HG03108 (cell line): Measurements from ENCODE around the gene TEFM.
"Not testable (repeated sequence)": the region's sequence is repeated elsewhere in the genome, so short reads cannot be mapped to it uniquely, and the experiment has no call there.

Source experiments
- ATAC-seq: cut with Tn5 transposase; IDR thresholded peaks from one replicate; pipeline ENCODE4 v1.9.1; 2021; ENCODE audit warnings: moderate library complexity; ENCODE audit not compliant: unreplicated experiment

TEFM gene, protein sequence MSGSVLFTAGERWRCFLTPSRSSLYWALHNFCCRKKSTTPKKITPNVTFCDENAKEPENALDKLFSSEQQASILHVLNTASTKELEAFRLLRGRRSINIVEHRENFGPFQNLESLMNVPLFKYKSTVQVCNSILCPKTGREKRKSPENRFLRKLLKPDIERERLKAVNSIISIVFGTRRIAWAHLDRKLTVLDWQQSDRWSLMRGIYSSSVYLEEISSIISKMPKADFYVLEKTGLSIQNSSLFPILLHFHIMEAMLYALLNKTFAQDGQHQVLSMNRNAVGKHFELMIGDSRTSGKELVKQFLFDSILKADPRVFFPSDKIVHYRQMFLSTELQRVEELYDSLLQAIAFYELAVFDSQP

DNA sequence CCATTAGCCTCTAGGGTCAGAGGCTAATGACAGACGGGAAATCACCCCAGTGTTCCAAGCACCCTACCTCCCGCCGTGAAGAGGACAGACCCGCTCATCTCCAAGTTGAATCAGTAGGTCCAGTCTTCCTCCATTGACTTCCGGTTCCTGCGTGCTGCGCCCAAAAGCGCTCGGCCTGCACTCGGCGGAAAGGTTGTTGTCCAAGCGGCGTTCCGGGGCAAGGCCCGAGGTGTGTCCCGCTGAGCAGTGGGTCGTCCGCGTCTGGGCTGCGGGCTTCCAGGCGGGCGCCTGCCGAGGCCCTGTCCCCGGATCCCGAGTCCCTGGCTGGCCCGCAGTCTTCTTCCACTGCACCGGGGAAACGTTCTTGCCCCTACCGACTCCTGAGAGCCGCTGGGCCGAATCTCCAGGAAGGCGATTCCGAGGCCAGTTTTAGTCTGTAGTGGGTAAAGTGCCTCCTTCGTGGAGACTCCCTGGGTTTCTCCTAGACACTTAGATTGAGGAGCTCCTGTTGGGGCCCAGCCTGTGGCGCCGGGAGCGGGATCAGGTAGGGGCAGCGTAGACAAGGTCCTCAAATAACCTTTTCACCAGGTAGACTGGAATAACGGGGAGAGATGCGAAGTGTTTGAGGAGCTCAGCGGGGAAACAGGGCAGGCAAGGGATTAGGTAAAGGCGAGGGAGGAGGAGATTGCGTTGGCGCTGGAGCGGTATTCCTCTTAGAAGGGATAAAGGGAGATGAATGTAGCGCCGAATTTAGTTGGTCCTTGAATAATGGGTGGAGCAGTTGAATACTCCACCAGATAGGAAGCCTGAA, at the start of gene TEFM:
TEFM (minus strand) TSS at position 138 of the 811 bp plus-strand sequence; CDS start at position 98, 40 bp downstream.
- peak; percentile 91 for ATAC-seq

DNA sequence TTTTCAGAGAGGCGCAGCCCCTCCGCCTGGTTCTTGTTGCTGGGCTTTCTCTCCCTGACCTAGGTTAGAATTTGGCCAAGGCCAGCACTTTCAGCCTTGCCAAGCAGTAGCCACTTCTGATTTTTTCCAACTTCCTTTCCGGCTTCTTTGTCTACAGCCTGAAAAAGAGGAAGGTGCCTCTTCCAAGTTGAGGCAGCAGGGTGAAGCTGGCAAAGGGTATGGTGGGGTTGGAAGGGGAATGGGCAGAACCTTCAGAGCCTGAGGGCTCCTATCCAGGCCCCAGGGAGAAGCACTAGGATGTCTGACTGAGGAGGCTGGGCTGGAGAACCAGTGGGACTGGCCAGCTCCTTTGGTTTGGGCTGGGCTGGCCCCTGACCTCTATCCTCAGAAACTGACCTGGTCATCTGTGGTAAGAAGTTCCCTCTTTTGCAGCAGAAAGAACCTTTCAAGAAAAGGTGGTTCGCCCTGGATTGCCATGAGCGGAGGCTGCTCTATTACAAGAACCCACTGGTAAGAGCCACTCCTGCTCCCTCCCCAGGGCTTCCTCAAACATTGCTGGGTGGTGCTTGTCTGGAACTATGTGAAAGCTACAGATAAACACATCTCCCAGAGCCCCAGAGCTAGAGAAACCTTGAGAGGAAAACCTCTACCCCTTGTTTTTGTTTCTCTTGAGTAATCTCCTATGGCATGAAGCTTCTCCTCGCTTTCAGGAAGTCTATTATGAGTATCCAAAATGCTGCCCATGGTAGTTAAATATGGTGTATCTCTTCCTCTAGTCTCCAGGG, 48.2 kb upstream of the TEFM start:
- no peak for ATAC-seq

DNA sequence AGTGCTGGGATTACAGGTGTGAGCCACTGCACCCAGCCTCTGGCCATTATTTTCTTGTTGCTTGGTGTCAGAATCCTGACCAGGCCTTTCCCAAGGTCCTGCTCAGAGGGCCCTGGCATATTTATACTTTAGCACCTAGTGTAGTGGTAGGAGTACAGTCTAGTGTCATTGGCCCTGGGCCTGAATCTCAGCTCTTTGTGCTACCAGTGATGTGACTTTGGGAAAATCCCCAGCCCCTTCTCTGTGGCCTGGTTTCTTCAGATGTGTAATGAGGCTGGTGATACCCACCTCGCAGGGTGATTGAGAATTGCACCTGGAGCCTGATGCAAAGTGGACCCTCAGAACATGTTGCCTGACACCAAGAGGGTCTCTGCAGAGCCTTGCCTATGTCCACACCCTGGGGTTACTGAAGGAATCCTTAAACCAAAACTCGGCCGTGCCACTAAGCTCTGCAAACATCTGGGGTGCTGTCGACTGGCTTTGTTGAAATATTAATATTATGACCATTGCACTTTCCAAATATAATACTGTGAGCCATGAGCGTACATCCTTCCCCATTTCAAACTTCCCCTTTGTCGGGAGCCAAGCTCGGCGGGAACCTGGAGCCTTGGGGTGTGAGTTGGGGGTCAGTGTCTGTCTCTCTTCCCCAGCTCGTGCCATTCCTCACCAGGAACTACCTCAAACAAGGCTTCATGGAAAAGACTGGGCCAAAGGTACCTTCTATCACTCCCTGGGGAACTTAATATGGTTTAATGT, 46.8 kb upstream of the TEFM start:
- no peak for ATAC-seq

DNA sequence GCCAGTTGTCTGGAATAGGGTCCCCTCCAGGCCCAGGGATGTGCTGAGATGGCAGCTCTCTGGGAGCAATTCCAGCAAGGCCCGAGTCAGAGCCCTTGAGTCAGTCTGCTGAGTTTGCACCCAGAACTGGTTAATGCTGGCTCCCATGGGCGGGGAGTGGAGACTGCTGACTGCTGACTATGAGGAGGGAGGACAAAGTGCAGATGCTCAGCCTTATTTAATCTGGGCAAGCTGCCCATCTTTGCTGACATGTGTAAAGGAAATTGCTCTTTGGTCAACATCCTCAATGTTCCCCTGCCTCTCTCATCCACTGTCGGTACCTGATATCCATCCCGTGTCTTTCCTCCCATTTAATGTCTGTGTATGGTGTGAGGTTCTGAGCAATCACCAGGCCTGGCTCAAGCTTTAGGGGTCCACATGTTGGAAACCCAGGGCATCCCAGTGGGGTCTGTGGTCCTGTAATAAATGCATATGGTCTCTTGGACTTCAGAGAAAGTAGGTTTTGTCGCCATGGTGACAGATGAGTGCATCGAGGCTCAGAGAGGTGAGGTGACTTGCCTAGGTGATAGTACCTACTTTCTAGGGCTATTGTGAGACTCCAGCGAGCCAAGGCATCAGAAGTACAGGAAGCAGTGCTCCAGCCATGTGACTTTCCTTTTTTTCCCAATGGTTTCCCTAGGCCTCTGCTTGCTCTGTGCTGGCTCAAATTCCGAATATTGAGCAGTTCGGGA, 44.8 kb upstream of the TEFM start:
- ATAC-seq = no peak

DNA sequence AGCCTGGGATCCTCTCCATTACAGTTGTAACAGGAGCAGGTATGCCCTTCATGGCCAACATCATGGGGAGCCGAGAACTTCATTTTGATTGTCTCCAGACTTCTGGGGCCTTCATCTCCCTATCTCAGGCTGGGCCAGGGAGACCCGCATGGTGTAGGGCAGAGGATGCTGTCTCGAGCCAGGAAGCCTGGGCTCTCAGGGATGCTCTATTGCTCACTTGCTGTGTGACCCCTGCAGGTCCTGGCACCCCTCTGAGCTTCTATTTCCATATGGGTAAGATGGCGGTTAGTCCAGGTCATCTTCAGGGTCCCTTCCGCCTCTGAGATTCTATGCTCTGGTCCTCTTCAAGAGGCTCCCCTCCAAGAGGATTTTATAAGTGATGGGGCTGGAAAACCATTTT, 44.2 kb upstream of the TEFM start:
- no peak for ATAC-seq

DNA sequence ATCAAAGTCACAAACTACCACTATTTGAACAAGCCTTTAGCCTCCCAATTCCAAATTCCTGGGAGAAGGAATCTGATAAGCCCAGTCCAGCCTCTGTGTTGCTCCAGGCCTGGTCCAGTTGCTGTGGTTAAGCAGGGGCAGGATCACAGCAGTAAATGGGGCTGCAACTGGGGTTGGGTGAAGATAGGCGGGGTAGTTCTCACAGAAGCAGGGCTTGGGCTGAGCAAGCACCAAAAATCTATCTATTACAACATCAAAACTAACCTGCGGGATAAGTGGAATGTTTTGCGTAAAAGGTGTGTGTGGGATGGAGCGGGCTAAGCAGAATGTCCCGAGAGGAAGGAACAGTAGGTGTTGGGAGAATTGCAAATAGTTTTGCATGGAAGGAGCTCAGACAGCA, 41.8 kb upstream of the TEFM start:
- ATAC-seq = no peak

DNA sequence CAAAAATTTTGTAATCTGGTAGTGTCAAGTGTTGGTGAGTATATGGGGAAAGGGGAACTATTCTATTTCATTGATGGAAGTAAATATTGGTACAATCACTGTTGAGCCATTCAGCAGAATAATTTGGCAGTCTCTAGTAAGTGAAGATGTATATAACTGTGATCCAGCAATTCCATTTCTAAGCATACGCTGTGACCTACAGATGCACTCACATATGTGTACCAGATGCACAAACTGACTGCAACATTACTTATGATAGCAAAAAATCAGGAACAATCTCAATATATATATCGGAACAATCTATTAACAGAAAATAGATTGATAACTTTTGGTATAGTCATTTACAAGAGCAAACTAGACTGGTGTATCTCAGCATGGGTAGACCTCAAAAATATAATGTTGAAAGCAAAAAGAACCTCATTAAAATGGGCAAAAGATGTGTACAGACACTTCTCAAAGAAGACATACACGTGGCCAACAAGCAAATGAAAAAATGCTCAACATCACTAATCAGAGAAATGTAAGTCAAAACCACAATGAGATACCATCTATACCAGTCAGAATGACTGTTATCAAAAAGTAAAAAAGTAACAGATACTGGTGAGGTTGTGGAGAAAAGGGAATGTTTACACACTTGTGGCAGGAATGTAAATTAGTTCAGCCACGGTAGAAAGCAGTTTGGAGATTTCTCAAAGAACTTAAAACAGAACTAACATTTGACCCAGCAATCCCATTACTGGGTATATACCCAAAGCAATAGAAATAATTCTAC, 36.5 kb upstream of the TEFM start:
- ATAC-seq = no peak

DNA sequence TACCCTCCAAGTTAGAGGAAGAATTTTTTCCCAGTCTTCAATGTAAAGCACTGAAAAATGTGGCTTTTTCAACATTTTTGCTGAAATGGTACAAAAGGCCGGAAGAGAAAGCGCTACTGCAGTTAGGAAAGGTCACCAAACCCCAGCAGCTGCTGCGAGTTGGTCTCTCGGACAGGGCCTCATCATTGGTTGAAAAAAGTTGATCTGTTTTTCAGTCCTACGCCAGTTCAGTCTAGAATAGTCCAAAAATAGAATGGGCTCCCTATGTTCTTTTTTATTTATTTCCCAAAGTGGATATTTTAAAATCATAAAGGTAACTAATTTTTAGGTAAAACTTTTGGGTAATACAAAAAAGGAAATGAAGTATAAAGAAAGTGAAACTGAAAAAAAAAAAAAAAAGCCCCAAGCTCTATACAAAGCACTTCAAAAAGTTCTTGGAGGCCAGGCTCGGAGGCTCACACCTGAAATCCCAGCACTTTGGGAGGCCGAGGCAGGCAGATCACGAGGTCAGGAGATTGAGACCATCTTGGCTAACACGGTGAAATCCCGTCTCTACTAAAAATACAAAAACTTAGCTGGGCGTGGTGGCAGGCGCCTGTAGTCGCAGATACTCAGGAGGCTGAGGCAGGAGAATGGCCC, 33.1 kb upstream of the TEFM start:
- no peak for ATAC-seq

DNA sequence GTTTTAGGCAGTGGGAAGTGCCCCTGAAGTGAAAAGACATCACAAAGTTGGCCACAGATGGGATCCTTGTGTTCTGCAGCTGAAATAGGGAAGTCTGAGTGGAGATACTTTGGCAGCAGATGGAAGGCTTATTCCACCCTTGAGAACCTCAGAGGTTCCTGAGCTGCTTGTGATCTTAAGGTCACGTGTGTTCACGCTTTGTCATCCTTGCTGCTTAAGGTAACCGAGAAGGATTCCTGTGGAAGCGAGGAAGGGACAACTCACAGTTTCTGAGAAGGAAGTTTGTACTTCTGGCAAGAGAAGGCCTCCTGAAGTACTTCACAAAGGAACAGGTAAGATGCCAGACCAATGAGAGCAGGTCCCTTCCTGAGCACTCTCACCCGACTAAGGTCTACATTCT, 27.9 kb upstream of the TEFM start:
- no peak for ATAC-seq

DNA sequence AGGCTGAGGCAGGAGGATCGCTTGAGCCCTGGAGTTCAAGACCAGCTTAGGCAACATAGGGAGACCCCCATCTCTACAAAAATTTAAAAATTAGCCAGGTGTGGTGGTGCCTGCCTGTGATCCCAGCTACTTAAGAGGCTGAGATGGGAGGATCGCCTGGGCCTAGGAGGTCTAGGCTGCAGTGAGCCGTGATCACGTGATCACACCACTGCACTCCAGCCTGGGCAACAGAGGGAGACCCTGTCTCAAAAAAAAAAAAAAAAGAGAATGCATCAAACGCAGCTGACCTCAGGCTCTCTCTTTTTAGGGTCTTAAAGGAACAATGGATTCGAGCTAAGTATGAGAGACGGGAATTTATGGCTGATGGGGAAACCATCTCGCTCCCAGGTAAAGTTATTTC, 25.5 kb upstream of the TEFM start:
- not testable (repeated sequence) for ATAC-seq

DNA sequence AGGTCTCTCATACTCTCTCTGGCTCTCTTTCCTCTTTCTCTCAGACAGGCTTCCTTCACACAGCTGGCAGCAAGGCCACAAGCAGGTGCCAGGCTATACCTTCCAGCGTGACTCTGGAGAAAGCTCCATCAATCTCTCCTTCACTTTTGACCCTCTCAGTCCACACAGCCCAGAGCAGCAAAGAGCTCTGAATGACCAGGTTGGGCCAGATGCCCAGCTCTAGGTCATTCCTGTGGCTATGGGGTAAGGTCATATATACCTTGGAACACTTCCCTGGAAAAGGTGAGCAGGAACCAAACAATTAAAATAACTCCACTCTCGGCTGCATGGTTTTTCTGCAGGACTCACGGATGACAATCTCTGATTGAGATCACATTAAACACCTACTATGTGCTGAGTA, 24.5 kb upstream of the TEFM start:
- no peak for ATAC-seq

DNA sequence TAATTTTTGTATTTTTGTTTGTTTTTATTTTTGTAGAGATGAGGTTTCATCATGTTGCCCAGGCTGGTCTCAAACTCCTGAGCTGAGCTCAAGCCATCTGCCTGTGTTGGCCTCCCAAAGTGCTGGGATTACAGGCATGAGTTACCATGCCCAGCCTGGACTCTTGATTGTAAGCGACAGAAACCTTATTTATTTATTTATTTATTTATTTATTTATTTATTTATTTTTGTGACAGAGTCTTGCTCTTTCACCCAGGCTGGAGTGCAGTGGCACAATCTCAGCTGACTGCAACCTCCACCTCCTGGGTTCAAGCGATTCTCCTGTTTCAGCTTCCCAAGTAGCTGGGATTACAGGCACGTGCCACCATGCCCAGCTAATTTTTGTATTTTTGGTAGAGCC, 23.8 kb upstream of the TEFM start:
- ATAC-seq = not testable (repeated sequence)

DNA sequence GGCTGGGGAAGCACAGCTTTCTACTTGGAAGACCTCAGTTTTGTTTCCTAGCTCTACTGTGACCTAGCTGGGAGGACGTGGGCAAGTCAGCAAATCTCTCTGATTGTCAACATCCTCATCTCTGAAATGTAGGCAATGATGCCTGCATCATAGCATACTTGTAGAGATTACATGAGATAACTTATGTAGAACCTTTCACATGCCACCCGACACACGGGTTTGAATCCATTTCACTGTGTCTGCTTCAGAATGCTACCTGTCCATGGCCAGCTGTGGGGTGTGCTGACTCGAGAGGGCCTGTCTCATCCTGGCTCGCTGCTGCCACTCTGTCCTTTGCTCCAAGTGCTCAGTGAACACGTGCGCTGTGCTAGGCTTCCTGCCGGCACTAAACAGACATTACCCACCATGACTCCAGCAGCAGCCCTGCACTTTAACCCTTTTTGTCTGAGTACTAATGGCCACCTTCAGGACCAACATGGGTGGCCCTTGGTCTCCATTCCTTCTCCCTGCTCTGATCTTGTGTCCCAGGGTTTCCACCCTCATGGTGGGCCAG, 23.1 kb upstream of the TEFM start:
- ATAC-seq = no peak

DNA sequence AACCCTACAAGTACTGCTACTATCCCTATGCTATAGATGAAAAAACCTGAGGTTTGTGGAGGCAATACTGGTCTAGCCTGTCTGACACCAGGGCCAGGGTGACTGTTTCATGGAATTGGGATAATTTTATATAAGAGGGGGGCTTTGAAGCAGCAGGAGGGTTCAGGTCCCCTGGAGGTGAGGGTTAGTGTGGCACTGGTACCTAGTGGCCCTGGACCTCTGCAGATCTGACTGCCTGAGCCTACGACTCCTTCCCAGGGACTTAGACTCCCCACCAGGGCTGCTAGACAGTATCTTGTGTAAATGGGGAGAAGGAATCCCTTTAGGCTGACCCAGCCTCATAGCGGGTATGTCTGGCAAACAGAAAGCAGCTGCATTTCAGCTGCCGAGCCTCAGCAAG, 22.5 kb upstream of the TEFM start:
- ATAC-seq = no peak

DNA sequence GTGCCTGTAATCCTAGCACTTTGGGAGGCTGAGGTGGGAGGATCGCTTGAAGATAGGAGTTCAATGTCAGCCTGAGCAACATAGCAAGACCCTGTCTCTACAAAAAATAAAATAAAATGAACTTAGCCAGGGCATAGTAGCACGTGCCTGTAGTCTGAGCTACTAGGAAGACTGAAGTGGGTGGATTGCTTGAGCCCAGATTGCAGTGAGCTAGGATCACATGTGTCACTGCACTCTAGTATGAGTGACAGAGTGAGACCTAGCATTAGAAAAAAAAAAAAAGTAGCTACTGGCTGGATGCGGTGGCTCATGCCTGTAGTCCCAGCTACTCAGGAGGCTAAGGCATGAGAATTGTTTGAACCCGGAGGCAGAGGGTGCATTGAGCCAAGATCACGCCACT, 21.7 kb upstream of the TEFM start:
- no peak for ATAC-seq

DNA sequence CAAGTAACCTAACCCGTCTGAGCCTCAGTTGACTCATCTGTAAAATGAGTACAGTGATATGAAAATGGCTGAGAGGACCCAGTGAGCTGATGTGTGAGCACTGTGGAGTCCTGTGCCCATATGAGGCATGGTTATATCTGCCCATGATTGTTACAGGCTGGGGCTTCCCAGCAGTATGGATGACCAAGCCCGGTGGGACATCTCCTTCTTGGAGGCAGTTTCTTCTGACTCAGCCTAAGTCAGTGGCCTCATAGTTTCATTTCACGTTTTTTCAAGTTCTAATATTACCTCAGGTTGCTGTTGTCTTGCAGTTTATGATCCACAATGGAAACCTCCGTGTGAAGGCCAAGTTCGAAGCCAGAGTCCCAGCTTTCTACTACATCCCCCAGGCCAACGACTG, 20.5 kb upstream of the TEFM start:
- no peak for ATAC-seq

DNA sequence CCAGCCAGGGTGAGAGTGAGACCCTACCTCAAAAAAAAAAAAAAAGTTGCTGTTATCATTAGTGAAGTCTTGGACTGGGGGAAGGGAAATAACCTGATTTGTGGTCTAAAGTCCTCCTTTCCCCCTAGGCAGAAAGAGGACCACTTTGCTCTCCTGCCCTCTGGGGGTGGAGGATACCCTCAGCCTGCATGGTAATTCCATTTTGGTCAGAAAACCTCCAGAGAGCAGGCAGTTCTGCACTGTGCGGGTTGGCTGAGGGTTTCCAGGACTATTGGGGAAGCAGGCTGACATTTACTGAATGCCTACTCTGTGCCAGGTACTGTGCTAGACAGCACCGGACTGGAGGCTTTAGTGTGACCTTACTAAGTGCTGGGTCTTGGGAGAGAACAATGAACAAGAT, 18.3 kb upstream of the TEFM start:
- ATAC-seq = no peak

DNA sequence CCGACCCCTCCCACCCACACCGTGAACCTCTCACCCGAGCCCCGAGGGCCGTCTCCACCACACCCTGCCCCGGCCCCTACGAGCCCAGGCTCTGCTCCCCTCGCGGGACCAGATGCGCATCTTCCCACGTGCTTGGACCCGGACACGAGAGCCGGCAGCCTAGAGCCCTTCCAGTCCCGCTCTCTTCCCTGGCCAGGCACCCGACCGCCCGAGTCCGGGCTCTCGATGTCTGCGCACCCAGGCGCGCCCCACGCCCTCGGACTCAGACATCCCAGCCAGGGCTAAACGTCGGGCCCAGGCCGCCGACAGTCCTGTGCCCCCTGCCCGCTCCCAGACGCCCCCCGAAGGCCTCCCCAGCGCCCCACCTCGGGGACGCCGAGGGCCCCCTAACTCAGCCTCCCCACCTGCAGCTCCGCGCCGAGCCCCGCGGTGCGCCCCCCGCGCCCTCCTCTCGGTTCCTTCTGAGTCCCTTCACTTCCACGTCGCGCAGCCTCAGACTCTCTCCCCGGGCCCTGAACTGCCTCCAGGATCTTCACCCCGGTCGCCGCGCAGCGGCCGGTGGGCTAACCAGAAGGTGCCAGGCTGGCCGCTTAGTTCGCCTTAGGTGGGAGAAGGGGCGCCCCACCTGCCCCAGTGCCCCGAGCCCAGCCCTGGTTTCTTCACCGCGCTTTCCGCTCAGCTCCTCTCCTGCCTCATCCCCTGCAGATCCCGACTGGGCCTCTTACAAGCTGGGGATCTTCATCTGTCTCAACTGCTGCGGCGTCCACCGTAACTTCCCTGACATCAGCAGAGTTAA, 16.4 kb upstream of the TEFM start:
- ATAC-seq = no peak
